GM23338 (cell line): ENCODE results near the gene PRPH. TPM values are rescaled to one million over a fixed set of nuclear protein-coding genes. Genes with fewer than 3 reads are reported as not detected.
"Not testable (repeated sequence)": the region's sequence is repeated elsewhere in the genome, so short reads cannot be mapped to it uniquely, and the experiment has no call there.

Experiments used
- ATAC-seq: fragments of 200-7000 bp; cut with Tn5 transposase; 3 replicates; pipeline ENCODE4 v1.9.1; 2020
- DNase-seq: peaks from one replicate; pipeline ENCODE4 v3.0.0-alpha.2; 2015; ENCODE audit warnings: low spot score
- H2AFZ ChIP-seq: fragments of 200-600 bp; sonication (generic); 2 replicates; pipeline ENCODE4 v1.8.0; 2016; ENCODE audit warnings: antibody characterized with exemption, mild to moderate bottlenecking, moderate library complexity
- H3F3A ChIP-seq: fragments of 200-600 bp; sonication (generic); replicated peaks from 2 replicates; pipeline ENCODE4 v1.8.0; 2017; ENCODE audit warnings: antibody characterized with exemption, mixed run types, low read depth
- H3K27ac ChIP-seq: fragments of 200-600 bp; sonication (generic); 2 replicates; pipeline ENCODE4 v1.6.1; 2016; ENCODE audit warnings: low read depth
- H3K27me3 ChIP-seq: fragments of 200-600 bp; sonication (generic); 2 replicates; pipeline ENCODE4 v1.8.0; 2016; ENCODE audit warnings: mild to moderate bottlenecking, mixed run types, moderate library complexity; ENCODE audit not compliant: insufficient read depth
- H3K36me3 ChIP-seq: fragments of 200-600 bp; sonication (generic); 2 replicates; pipeline ENCODE4 v1.8.0; 2016; ENCODE audit warnings: mild to moderate bottlenecking; ENCODE audit not compliant: insufficient read depth
- H3K4me1 ChIP-seq: fragments of 200-600 bp; sonication (generic); 2 replicates; pipeline ENCODE4 v1.8.0; 2016; ENCODE audit warnings: mild to moderate bottlenecking, moderate library complexity; ENCODE audit not compliant: insufficient read depth
- H3K4me2 ChIP-seq: fragments of 200-600 bp; sonication (generic); 2 replicates; pipeline ENCODE4 v1.7.1; 2017; ENCODE audit warnings: mixed run types
- H3K4me3 ChIP-seq: fragments of 200-600 bp; sonication (generic); 2 replicates; pipeline ENCODE4 v1.6.1; 2016; ENCODE audit warnings: mixed run types
- H3K79me2 ChIP-seq: fragments of 200-600 bp; sonication (generic); replicated peaks from 2 replicates; pipeline ENCODE4 v1.8.0; 2017; ENCODE audit warnings: mild to moderate bottlenecking; ENCODE audit not compliant: insufficient read depth
- H3K9me2 ChIP-seq: fragments of 200-600 bp; sonication (generic); 2 replicates; pipeline ENCODE4 v1.8.0; 2017; ENCODE audit not compliant: insufficient read depth
- H4K20me1 ChIP-seq: fragments of 200-600 bp; sonication (generic); replicated peaks from 2 replicates; pipeline ENCODE4 v1.8.0; 2017; ENCODE audit warnings: mild to moderate bottlenecking; ENCODE audit not compliant: insufficient read depth
- H3K27ac Mint-ChIP-seq: 2 replicates; pipeline ENCODE4 v1.8.0; 2020; ENCODE audit warnings: inconsistent platforms, mild to moderate bottlenecking, moderate library complexity, mixed read lengths
- H3K27me3 Mint-ChIP-seq: 3 replicates; pipeline ENCODE4 v1.8.0; 2022; ENCODE audit warnings: low read depth, mild to moderate bottlenecking, moderate library complexity, mixed read lengths, inconsistent platforms; ENCODE audit not compliant: insufficient read depth, poor library complexity
- H3K36me3 Mint-ChIP-seq: 3 replicates; pipeline ENCODE4 v1.8.0; 2021; ENCODE audit warnings: low read depth, mild to moderate bottlenecking, inconsistent platforms, moderate library complexity, mixed read lengths
- H3K4me1 Mint-ChIP-seq: 3 replicates; pipeline ENCODE4 v1.8.0; 2020; ENCODE audit warnings: mild to moderate bottlenecking, inconsistent platforms, mixed read lengths
- H3K4me3 Mint-ChIP-seq: 3 replicates; pipeline ENCODE4 v1.8.0; 2021; ENCODE audit warnings: moderate library complexity, mild to moderate bottlenecking, inconsistent platforms, mixed read lengths
- H3K9me3 Mint-ChIP-seq: 3 replicates; pipeline ENCODE4 v1.8.0; 2020; ENCODE audit warnings: moderate library complexity, mild to moderate bottlenecking, inconsistent platforms, mixed read lengths
- CREB1 ChIP-seq: fragments of 250-450 bp; sonication (Bioruptor Pico); IDR thresholded peaks from 2 replicates; pipeline ENCODE4 v1.5.0; 2020; ENCODE audit warnings: low read depth, mild to moderate bottlenecking, moderate library complexity
- NANOG ChIP-seq: IDR thresholded peaks from 2 replicates; pipeline ENCODE4 v1.6.1; 2016; ENCODE audit warnings: antibody characterized with exemption, borderline replicate concordance
- POLR2AphosphoS5 ChIP-seq: IDR thresholded peaks from 2 replicates; pipeline ENCODE4 v1.6.1; 2016; ENCODE audit warnings: antibody characterized with exemption, low read depth
- STAT1 ChIP-seq: IDR thresholded peaks from one replicate; pipeline ENCODE4 v1.6.1; 2016; ENCODE audit warnings: antibody characterized with exemption; ENCODE audit not compliant: unreplicated experiment
- ZNF114 ChIP-seq: fragments of 250-450 bp; sonication (Bioruptor Pico); IDR thresholded peaks from 2 replicates; pipeline ENCODE4 v1.5.0; 2020; ENCODE audit warnings: mild to moderate bottlenecking, moderate library complexity
- ZNF331 ChIP-seq: fragments of 250-450 bp; sonication (Bioruptor Pico); IDR thresholded peaks from 2 replicates; pipeline ENCODE4 v1.5.0; 2020; ENCODE audit warnings: low read depth, mild to moderate bottlenecking, moderate library complexity
- polyA plus RNA-seq: library from polyadenylated mRNA; unstranded; fragments of >200 nt; fragmentation: Nextera tagmentation; extraction: Ambion mirVana; gene quantifications from 2 replicates; pipeline ENCODE4 v1.2.1, GENCODE V29; 2016
- total RNA-seq: library from RNA; depleted of rRNA; stranded (reverse); fragments of >200 nt; shearing (Covaris generic); gene quantifications from 2 replicates; pipeline ENCODE4 v1.2.3, GENCODE V29; 2014
- TF ChIP-seq, protein P1 (sequence below): IDR thresholded peaks from 2 replicates; pipeline ENCODE4 v1.6.1; 2016; ENCODE audit warnings: antibody characterized with exemption
- TF ChIP-seq, protein P2 (sequence below): IDR thresholded peaks from one replicate; pipeline ENCODE4 v1.6.1; 2018; ENCODE audit warnings: antibody characterized with exemption; ENCODE audit not compliant: unreplicated experiment

Gene PRPH
- total and polyA plus RNA-seq, 2 experiments from 2014 or later: 0.24 to 0.36 TPM

DNA sequence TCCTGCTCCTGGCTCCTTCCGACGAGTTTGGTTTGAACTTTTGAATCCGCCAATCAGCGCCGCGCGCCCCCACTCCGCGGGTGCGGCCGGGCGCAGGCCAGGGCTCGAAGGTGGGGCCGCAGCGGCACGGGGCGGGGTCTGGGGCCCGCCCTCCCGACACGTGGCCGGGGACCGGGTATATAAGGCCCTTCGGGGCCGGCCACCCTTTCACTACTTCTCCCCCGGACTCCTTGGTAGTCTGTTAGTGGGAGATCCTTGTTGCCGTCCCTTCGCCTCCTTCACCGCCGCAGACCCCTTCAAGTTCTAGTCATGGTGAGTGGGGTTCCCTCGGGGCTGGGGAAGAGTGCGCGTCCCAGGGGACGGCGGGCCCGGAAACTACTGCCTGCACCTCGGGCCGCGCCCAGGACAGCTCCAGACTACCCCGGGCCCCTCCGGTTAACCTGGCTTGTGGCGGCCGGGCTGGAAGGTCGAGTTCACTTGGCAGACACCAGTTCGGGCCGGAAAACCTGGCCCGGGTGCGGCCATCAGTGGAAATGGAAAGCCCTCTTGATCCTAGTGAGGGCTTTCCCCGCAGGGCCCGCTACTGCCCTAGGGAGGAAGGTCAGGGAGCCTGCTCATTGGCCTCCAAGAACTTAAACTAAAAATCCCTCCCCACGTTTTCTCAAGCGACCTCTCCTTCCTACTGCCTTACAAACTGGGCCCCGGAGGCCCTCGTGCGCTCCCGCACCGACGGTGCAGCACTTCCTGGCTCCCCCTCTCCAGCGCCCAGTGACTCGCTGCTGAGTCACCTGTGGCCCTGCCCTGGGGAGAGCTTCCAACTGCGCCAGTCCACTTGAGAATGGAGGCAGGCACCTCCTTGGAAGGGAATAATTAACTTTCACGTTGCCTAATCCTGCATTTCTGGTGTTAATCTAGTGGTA is 29.8 kb upstream of the PRPH start, which contains the start of gene TUBA1C:
Gene TUBA1C (plus strand): TSS at position 210 of the 920 bp plus-strand sequence. CDS start 100 bp downstream, at position 310.
- TF ChIP-seq CREB1 (CRISPR knock-in tag) (peak; percentile 57), ZNF331 (CRISPR knock-in tag) (no peak), ZNF114 (CRISPR knock-in tag) (peak; percentile 64; the same call in 1 of the 2 replicates), POLR2AphosphoS5 (peak; percentile 98), NANOG (no peak), STAT1 (no peak)
- TF ChIP-seq, protein P1, sequence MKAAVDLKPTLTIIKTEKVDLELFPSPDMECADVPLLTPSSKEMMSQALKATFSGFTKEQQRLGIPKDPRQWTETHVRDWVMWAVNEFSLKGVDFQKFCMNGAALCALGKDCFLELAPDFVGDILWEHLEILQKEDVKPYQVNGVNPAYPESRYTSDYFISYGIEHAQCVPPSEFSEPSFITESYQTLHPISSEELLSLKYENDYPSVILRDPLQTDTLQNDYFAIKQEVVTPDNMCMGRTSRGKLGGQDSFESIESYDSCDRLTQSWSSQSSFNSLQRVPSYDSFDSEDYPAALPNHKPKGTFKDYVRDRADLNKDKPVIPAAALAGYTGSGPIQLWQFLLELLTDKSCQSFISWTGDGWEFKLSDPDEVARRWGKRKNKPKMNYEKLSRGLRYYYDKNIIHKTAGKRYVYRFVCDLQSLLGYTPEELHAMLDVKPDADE: peak; percentile 20; the same call in 1 of the 2 replicates
- TF ChIP-seq, protein P2, sequence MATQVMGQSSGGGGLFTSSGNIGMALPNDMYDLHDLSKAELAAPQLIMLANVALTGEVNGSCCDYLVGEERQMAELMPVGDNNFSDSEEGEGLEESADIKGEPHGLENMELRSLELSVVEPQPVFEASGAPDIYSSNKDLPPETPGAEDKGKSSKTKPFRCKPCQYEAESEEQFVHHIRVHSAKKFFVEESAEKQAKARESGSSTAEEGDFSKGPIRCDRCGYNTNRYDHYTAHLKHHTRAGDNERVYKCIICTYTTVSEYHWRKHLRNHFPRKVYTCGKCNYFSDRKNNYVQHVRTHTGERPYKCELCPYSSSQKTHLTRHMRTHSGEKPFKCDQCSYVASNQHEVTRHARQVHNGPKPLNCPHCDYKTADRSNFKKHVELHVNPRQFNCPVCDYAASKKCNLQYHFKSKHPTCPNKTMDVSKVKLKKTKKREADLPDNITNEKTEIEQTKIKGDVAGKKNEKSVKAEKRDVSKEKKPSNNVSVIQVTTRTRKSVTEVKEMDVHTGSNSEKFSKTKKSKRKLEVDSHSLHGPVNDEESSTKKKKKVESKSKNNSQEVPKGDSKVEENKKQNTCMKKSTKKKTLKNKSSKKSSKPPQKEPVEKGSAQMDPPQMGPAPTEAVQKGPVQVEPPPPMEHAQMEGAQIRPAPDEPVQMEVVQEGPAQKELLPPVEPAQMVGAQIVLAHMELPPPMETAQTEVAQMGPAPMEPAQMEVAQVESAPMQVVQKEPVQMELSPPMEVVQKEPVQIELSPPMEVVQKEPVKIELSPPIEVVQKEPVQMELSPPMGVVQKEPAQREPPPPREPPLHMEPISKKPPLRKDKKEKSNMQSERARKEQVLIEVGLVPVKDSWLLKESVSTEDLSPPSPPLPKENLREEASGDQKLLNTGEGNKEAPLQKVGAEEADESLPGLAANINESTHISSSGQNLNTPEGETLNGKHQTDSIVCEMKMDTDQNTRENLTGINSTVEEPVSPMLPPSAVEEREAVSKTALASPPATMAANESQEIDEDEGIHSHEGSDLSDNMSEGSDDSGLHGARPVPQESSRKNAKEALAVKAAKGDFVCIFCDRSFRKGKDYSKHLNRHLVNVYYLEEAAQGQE: no peak
- H2AFZ ChIP-seq: peak within 1 kb of the TSS; percentile 94; the same call in 1 of the 2 replicates

DNA sequence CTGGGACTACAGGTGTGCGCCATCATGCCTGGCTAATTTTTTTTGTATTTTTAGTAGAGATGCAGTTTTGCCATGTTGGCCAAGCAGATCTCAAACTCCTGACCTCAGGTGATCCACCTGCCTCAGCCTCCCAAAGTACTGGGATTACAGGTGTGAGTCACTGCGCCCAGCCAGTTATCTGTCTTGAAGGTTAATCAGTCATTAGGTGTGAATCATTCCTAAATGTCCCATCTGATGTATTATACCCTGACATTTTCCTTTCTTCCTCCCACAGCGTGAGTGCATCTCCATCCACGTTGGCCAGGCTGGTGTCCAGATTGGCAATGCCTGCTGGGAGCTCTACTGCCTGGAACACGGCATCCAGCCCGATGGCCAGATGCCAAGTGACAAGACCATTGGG is 25.8 kb upstream of the PRPH start:
- H3K27ac ChIP-seq, H3K4me3 ChIP-seq, H3K9me2 ChIP-seq, H3K4me2 ChIP-seq, H3K4me3 Mint-ChIP-seq, H2AFZ ChIP-seq, H3K27ac Mint-ChIP-seq, H3K27me3 ChIP-seq, DNase-seq, ATAC-seq, H3K9me3 Mint-ChIP-seq: not testable (repeated sequence)
- peaks cover 87% of the 10 kb centered on the region for H3K36me3 Mint-ChIP-seq
- H3K4me1 Mint-ChIP-seq: peaks cover 11% of the 10 kb centered on the region; the same call in 2 of the 3 replicates
- H3K36me3 ChIP-seq: peaks cover 51% of the 10 kb centered on the region
- H4K20me1 ChIP-seq: peaks cover 36% of the 10 kb centered on the region
- H3K4me1 ChIP-seq: peaks cover 12% of the 10 kb centered on the region; the same call in 1 of the 2 replicates
- H3K79me2 ChIP-seq: peaks cover 51% of the 10 kb centered on the region
- peaks cover 15% of the 10 kb centered on the region for H3K27me3 Mint-ChIP-seq
- peaks cover 37% of the 10 kb centered on the region for H3F3A ChIP-seq

More for the DNA sequence above, 29.8 kb upstream of the PRPH start, which contains the start of gene TUBA1C:
- H3K9me3 Mint-ChIP-seq: peaks cover 9% of the 10 kb centered on the region; the same call in 1 of the 3 replicates
- Histone ChIP-seq H3K27me3 (peaks cover 6% of the 10 kb centered on the region; the same call in 1 of the 2 replicates), H3F3A (peaks cover 17% of the 10 kb centered on the region; the same call in 1 of the 2 replicates), H3K4me2 (peak within 1 kb of the TSS; percentile 97), H3K27ac (peak within 1 kb of the TSS; percentile 90), H3K9me2 (no peaks in the 10 kb centered on the region), H4K20me1 (peaks cover 24% of the 10 kb centered on the region), H3K4me1 (peaks cover 12% of the 10 kb centered on the region; the same call in 1 of the 2 replicates), H3K36me3 (peaks cover 22% of the 10 kb centered on the region), H3K4me3 (peak within 1 kb of the TSS; percentile 99), H3K79me2 (peaks cover 56% of the 10 kb centered on the region)
- peak; percentile 97 for DNase-seq
- H3K27ac Mint-ChIP-seq: peak within 1 kb of the TSS; percentile 96
- H3K4me1 Mint-ChIP-seq: peaks cover 13% of the 10 kb centered on the region; the same call in 2 of the 3 replicates
- ATAC-seq: peak; percentile 85
- peaks cover 49% of the 10 kb centered on the region for H3K36me3 Mint-ChIP-seq
- H3K27me3 Mint-ChIP-seq: peaks cover 15% of the 10 kb centered on the region
- peak within 1 kb of the TSS; percentile 95 for H3K4me3 Mint-ChIP-seq
